GM19351 (cell line): Measurements from ENCODE around the gene SQSTM1.

Experiments used
- ATAC-seq: cut with Tn5 transposase; IDR thresholded peaks from one replicate; pipeline ENCODE4 v1.9.1; 2021; ENCODE audit warnings: mild to moderate bottlenecking, moderate library complexity; ENCODE audit not compliant: unreplicated experiment

SQSTM1 gene

DNA sequence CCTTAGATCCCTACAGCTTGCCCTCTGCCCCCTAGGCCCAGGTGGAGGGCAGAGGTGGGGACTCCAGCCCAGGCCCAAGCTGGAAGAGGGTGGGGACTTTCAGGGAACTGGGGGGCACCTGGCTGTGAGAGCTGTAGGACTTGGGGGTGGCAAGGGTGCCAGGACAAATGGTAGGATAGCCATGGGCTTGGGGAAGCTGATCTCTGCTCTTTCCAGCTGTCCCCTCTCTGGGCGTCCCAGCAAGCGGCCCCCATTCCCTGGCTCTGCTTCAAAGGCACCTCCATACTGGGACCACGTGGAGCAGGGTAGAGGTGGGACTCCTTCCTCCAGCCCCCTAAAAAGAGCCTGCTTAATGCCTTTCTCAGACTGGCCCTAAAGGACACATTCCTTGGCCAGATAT, 26.5 kb upstream of the SQSTM1 start:
- no peak for ATAC-seq

DNA sequence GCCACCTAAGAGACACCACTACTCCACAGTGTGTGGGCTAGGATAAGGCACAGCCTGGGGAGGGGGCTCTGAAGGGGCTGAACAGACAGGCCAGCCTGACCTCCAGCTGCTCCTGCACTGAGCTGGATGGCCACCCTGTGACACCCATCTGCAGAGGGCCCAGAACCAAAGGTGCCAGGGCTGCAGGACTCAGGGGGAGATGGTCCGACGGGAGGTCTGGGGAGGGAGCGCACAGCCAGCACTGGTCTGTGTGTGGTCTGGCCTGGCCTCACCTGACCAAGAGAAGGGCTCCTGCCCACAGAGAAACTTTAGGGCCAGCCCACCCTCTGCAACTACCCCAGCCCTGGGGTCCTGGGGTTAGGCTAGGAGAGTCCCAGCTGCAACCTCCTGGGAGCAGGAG, 26.1 kb upstream of the SQSTM1 start:
- no peak for ATAC-seq

DNA sequence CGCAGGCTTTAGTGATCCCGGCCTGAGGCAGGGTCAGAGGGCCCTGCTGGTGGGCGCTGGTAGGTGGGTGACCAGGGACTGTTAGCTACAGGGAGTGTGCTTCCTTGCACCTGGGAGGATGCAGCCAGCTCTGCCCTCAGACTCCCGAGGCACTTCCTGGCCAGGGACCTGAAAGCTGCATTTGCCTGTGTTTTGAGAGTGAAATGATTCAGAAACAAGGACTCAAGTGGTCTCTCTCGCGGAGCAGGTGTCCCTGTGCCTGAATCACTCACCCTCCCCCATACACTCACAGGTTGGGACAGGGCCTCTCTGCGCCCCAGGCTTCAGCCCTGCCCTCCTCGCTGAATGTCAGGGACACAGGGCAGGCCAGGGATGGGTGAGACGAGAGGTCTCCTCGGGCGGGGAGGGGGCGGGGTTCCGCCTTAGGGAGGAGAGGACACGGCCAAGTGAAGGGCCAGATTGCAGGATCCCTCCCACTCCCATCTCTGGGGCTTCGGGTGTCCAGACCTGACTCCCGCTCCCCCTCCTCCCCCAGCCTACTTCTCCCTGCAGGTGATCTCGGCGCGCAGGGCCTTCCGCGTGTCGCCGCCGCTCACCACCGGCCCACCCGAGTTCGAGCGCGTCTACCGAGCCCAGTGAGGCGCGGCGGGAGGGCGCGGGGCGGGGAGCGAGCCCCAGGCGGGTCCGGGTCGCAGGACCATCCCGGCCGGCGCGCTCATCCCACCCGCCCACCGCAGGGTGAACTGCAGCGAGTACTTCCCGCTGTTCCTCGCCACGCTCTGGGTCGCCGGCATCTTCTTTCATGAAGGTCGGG, 25.4 kb upstream of the SQSTM1 start:
- ATAC-seq = no peak

DNA sequence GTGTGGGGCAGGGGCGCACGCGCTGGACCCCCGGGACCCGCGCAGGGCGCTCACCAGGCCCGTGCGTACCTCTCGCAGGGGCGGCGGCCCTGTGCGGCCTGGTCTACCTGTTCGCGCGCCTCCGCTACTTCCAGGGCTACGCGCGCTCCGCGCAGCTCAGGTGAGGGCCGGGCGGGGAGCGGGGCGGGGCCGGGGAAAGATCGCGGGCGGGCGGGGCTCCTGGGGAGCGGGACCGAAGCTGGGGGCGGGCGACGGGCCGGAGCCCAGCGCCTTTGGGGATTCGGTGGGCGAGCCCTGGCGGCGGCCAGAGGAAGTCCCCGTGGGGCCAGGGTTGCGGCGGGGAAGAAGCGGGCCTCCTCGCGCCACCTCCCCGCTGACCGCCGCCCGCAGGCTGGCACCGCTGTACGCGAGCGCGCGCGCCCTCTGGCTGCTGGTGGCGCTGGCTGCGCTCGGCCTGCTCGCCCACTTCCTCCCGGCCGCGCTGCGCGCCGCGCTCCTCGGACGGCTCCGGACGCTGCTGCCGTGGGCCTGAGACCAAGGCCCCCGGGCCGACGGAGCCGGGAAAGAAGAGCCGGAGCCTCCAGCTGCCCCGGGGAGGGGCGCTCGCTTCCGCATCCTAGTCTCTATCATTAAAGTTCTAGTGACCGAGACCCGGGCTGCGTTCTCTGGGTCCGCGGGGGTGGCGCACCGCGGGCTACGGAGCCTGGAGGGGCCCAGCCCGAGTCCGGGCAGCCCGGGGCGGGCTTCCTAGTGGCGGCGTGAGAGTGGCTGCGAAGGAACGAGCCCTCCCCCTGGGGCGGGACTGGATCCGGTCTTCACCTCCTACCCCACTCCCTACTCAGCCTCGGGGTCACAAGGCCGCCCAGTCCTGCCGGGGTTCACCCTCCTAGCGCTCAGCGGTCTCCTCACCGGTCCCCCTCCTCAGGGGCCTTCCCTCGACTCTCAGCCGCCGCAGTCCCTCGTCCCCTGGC, 24.6 kb upstream of the SQSTM1 start:
- ATAC-seq = peak; percentile 73

DNA sequence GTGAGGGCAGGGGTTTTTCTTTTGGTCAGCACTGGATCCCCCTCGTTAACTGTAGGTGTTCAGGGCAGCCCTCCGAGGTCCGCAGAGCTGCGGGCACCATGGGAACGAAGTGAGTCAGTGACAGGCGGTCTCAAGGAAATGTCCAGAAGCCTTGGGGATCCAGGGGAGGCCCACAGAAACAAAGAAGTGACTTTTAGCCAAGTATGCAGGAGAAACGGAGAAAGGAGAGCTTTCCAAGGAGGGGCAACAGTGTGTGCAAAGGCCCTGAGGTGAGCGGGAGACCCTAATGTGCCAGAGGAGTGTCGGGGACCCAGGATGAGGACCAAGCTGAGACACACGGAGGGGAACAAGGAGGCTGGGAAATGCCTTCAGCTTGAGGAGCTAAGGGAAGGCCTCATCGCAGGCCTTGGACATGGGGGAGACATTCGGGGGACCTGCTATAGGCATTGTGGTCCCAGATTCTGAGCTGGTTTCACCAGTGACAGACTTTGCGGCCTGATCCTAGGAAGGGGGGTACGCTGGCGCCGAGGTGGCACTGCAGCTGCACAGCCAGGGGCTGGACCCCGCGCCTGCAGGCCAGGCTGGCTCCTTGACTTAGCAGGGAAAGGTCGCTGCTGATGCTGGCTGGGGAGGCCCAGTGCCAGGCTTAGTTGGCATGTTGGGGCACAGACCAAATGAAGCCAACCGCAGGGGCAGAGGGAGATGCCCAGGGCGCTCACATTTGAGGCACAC, 23.7 kb upstream of the SQSTM1 start:
- no peak for ATAC-seq

DNA sequence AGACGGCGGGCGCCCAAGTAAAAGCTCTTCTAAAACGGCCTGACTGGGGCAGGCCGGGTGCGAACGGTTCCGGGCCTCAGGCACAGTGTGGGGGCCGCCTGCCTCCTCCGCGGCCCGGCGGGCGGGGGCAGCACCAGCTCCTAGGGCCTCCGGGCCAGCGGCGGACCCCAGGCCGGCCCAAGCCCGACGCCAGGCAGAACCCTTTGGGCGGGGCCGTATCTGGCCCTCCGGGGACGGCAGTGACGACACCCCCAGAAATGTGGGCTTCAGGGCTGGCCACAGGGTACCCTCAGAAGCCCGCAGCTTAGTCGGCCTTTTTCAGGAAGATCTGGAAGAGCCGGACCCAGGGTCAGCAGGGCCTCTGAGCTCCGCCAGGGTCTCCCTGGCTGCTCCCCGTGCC, 23.0 kb upstream of the SQSTM1 start:
- no peak for ATAC-seq

DNA sequence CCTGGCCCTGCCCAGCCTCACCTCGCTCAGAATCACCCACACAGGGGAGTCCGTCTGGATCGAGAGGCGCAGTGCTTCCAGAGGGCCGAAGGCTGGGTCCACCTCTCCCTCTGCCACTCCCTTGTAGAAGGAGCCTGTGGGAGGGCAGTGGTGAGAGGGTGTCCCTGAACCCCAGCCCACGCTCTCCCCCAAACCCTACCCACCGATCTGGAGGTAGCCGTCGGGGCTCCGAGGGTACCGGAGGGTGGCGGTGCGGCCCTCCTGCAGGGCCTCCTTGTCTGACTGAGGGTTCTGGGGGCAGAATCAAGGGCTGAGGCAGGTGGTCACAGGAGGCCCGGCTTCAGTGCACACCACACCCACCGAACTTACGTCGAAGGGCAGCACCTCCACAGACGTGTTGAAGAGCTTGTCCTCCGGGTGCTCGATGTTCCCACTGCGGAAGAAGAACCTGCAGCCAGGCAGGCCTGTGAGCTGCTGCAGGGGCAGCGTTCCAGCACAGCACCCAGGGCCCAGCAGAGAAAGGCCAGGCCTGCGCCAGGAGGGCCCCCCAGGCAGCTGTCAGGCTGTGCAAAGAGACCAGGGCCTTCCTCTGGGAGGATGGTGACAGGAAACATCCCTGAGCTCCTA, 22.4 kb upstream of the SQSTM1 start:
- no peak for ATAC-seq

DNA sequence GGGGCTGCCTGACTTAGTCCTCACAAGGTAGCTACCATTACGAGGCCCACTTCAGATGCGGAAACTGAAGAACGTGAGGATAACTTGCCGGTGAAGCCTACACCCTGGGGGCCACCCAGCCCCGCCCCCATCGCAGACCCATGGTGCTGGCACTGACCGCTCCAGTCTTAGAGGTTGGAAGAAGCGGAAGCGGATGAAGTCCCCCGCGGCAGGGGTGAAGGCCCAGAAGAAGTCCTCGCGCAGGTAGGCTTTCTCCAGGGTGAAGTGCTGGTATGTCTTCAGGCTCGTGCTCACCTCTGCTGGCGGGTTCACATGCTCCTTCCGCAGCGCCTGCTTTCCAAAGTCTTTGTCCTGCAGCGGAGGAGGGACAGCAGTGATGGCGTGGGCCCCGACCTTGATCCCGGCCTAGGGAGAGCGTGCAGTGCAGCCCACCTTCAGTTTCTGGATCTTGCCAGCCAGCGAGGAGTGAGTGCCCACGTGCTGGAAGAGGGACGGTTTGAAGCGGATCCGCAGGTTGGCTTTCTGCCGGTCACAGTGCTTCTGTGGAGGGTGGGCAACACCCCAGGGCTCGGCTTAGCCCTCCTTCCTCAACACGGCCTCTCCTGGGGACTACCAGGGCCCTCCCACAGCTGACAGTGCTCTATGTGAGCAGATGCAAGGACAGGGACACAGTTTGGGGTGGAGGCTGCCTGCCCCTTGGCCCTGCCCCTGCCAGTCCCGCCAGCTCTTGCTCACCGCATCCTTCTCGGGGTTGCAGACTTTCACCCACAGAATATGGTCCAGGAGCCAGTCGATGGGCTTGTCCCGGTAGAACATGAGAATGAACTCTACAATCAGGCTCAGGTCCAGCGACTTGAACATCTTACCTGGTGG, 21.7 kb upstream of the SQSTM1 start:
- ATAC-seq = no peak

DNA sequence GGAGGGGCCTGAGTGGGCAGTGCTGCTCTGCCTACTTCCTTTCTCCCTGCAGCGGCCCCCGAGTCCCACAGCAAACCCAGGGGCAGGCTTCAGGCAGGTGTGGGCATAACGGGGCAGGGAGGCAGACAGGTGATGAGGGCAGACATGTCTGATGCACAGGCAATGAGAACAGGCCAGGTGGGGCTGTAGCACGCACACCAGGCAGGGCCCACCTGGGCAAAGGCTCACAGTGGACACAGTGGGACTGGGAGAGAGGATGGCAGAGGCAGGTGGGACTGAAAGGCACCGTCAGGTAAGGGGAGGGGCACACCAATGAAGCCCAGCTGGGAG, 21.1 kb upstream of the SQSTM1 start:
- no peak for ATAC-seq

DNA sequence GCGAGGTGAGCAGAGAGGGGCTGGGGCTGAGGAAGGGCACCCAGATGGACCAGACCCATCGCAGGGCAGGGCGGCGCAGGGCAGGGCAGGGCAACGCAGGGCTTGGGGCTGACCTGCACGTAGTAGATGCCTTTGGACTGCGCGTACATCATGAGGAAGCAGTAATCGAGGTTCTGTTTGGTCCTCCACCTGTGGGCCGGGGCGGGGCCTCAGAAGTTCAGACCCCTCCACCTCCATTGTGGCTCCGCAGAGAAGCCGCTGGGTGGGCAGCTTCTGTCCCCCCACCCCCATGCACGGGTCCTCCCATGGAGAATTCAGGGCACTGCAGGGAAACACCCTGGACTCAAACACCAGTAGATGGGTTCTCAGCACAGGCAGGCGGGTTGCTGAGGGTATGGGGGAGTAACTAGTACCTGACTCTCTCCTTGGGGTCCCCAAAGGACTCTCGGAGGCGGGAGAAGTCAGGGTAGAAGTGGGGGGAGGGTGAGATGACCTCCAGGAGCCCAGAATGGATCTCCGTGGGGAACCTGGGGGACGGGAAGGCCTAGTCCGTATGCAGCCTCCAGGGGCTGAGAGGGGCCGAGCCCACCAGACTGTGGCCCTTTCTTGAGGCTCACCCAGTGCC, 20.5 kb upstream of the SQSTM1 start:
- ATAC-seq = no peak

DNA sequence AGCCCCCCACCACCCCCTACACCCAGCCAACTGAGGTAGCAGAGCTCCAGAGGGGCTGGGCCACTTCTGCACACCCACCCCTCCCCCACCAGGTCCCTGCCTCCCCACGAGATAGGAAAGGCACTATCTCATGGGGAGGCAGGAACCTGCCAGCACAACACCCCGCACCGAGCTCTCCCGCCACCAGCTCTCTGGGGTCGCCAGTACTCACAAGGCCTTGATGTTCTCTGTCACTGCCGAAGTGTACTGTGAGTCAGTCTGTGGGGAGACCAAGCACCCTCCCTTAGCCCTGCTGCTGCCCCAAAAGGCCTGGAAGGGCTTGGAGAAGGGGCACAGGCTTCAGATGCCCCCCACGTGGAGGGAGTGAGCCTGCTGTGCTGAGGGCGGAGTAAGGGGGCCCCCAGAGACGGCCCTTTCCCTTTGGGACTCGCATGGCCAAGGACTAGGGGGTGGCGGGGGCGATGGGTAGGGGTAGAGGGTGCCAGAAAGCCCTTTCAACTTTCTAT, 20.0 kb upstream of the SQSTM1 start:
- no peak for ATAC-seq

DNA sequence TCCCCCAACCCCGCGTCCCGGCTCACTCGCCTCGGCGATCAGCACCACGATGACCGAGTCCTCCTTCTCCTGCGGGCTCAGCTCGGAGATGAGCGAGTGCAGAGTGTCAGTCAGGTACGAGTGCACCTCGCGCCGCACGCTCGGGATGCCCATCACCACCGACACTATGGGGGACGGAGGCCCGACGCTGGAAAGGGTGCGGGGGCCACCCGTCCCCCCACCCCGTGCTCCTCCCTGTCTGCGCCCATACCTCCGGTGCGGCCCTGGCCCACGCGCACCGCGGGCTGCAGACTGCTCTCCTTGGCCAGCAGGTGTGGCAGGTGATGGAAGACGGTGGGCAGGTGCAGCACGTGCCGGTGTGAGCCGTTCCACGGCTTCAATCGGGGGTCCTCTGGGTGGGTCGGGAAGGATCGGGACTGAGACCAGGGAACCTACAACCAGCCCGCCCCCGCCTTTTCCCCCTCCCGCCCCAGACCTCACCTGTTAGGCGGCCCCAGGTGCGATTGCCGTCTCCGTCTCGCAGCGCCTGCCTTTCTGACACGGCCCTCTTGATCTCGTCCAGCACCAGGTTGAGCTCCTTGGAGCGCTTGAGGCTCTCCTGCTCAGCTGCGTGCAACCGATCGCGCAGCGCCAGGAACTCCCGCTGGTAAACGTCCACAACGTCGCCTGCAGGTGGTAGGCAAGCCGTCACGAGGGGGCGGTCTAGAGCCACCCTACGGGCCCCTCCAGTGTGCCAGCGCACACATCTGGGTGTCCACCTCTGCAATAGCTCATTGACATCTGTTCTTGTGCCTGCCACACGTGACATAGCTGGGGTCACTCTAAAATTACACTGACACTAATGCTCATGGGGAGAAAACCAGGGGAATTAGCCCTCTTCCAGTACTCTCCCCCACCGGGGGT, 19.1 kb upstream of the SQSTM1 start:
- ATAC-seq = no peak

DNA sequence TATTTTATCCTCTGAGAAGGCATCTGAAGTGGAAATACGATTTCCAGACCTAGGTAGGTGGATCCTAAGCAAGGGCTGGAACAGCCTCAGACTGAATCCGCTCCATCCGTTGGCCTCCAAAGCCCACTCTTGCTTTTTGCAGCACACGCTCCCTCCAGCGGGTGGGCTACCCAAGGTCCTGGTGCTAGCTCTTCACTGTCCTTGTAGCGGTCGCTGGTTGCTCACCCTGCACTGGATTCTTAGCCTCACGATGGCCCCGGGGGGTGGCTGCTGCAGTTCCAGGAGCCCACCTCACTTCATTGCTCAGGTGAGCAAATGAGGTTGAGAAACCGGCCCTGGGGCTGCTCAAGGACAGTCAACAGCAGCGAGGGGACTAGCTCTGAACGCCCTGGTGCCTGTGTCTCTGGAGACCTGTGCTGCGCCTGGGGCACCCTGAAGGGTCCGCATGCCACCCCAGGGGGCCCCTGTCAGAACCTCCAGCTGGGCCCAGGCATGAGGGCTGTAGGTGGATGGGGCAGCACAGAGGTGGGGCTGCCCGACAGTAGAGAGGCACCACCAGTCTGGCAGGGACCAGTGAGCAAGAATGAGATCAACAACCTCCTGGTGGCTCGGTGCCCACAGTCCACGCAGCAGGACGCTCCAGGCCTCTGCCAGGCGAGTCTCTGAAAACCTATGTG, 18.4 kb upstream of the SQSTM1 start:
- no peak for ATAC-seq

DNA sequence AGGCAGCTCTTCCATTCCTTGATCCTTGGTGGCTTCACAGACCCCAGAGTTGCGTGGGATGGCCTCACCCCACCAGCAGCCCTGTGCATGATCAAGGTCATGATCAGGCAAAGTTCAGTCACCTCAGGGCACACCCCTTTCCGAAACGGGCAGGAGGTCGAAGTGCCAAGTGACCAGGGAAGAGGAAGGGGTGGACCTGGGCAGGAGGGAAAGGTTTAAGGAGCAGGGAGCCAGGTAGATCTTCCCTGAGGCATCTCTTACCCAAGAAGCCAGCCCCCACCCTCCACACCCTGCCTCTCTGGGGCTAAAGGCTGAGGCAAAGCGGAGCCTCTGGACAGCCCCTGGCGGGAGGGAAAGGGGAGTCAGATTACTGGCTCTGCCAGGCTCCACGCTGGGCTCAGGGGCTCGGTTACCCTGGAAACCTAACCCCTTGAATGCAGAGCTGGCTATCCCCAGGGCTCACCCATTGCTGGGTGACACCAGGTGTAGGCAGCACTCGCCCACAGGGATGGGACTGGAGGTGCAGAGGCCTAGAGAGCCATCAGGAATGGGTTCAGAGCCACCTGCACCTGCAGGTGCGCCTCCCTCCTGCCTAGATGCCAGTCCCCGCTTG, 17.6 kb upstream of the SQSTM1 start:
- no peak for ATAC-seq

DNA sequence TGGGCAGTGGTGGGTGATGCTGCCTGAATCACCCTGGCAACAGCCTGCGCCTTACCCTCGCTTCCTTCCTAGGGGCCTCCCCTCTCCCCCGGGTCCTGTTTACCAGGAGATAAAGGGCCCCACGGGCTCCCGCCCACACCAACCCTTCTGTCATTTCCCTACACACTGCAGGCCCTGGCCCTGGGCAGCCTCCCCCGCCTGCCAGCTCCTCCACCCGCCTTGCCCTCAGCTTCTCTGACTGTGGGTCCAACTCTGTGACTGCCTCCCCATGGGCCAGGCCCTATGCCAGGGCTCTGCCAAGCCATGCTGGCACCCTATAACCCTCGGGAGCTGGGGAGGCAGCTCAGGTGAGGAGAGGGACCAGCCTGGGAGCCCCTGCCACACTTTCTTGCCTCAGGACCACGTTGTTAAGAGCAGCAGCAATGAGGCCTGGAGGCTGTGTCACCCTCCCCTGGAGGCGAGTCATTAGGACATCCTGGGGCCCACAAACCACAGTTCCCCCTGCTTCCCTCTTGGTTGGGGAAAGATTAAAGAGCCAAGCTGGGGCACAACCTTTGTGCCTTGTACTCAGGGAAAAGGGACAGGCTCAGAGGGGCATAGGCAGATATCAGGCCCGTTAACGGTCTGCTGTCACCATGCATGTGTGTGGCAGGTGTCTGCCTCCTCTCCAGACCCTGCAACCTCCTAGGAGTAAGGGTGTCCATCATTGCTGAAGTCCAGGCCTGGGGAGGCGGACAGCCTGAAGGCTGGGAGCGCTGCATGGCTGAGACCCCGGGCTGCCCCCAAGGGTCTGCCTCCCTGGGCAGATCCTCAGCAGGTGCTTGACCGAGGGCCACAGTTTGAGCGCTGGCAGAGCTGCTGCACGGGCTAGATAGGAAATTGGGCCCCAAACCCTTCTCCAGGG, 16.8 kb upstream of the SQSTM1 start:
- ATAC-seq = no peak

DNA sequence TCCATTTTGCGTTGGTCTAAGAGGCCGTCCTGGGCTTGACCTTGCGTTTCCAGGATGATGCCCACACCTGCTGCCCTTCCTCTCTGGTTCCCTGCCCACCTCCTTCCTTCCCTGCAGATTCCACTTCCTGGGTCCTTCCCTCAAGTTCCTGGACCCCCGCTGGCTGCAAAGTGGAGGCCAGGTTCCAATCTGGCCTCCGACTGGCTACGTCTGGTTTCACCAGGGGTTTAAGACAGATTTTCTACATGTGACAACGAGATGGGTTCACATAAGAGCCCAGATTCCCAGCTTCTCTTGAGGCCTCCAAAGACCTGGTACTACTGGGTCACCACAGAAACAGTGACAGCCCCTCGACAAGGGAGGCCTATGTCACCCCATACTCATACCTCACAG, 16.2 kb upstream of the SQSTM1 start:
- ATAC-seq = no peak
